MM.1S (cell line): ENCODE measurements around the gene ABCB6.

Experiments used
- DNase-seq: peaks from one replicate; pipeline ENCODE4 v3.0.0-alpha.2; 2015
- H2AFZ ChIP-seq: fragments of 300-600 bp; sonication (generic); 2 replicates; pipeline ENCODE4 v1.6.0; 2016; ENCODE audit warnings: antibody characterized with exemption, low read length
- H3F3A ChIP-seq: fragments of 300-600 bp; sonication (generic); 2 replicates; pipeline ENCODE4 v1.6.1; 2016; ENCODE audit warnings: mild to moderate bottlenecking, antibody characterized with exemption, low read length, moderate library complexity, mixed read lengths; ENCODE audit not compliant: insufficient read depth
- H3K27ac ChIP-seq: fragments of 300-600 bp; sonication (generic); 2 replicates; pipeline ENCODE4 v1.5.1; 2016; ENCODE audit warnings: mild to moderate bottlenecking, low read length
- H3K27me3 ChIP-seq: fragments of 300-600 bp; sonication (generic); replicated peaks from 2 replicates; pipeline ENCODE4 v1.6.0; 2016; ENCODE audit warnings: low read length; ENCODE audit not compliant: insufficient read depth
- H3K36me3 ChIP-seq: fragments of 300-600 bp; sonication (generic); replicated peaks from 2 replicates; pipeline ENCODE4 v1.6.1; 2016; ENCODE audit warnings: mild to moderate bottlenecking, low read length, mixed read lengths; ENCODE audit not compliant: insufficient read depth
- H3K4me1 ChIP-seq: fragments of 300-600 bp; sonication (generic); 2 replicates; pipeline ENCODE4 v1.6.1; 2016; ENCODE audit warnings: low read length, mixed read lengths
- H3K4me2 ChIP-seq: fragments of 300-600 bp; sonication (generic); 2 replicates; pipeline ENCODE4 v1.6.0; 2016; ENCODE audit warnings: low read depth, low read length
- H3K4me3 ChIP-seq: fragments of 300-600 bp; sonication (generic); 2 replicates; pipeline ENCODE4 v1.5.1; 2016; ENCODE audit warnings: low read length, mixed read lengths
- H3K79me2 ChIP-seq: fragments of 300-600 bp; sonication (generic); 2 replicates; pipeline ENCODE4 v1.6.1; 2016; ENCODE audit warnings: mixed run types, low read length, mixed read lengths
- H3K9ac ChIP-seq: fragments of 300-600 bp; sonication (generic); 2 replicates; pipeline ENCODE4 v1.6.1; 2016; ENCODE audit warnings: low read length, mixed read lengths
- H3K9me2 ChIP-seq: fragments of 300-600 bp; sonication (generic); replicated peaks from 2 replicates; pipeline ENCODE4 v1.6.1; 2016; ENCODE audit warnings: mild to moderate bottlenecking, low read length, mixed read lengths; ENCODE audit not compliant: insufficient read depth
- H3K9me3 ChIP-seq: fragments of 300-600 bp; sonication (generic); replicated peaks from 2 replicates; pipeline ENCODE4 v1.6.1; 2016; ENCODE audit warnings: mild to moderate bottlenecking, low read length, mixed read lengths; ENCODE audit not compliant: insufficient read depth
- H4K20me1 ChIP-seq: fragments of 300-600 bp; sonication (generic); 2 replicates; pipeline ENCODE4 v1.6.1; 2016; ENCODE audit warnings: mild to moderate bottlenecking, low read length, moderate library complexity, mixed read lengths; ENCODE audit not compliant: insufficient read depth
- EZH2 ChIP-seq: fragments of 300-600 bp; sonication (generic); optimal IDR thresholded peaks from 2 replicates; pipeline ENCODE3; 2017; ENCODE audit warnings: low read depth, mild to moderate bottlenecking, antibody characterized with exemption, low read length, mixed read lengths
- EZH2phosphoT487 ChIP-seq: fragments of 300-600 bp; sonication (generic); IDR thresholded peaks from 2 replicates; pipeline ENCODE4 v1.6.1; 2018; ENCODE audit warnings: antibody characterized with exemption, low read length
- TF ChIP-seq, protein P1 (sequence below): fragments of 300-600 bp; sonication (generic); IDR thresholded peaks from 2 replicates; pipeline ENCODE4 v1.5.1; 2016; ENCODE audit warnings: antibody characterized with exemption, low read length, mixed read lengths

The ABCB6 gene

DNA sequence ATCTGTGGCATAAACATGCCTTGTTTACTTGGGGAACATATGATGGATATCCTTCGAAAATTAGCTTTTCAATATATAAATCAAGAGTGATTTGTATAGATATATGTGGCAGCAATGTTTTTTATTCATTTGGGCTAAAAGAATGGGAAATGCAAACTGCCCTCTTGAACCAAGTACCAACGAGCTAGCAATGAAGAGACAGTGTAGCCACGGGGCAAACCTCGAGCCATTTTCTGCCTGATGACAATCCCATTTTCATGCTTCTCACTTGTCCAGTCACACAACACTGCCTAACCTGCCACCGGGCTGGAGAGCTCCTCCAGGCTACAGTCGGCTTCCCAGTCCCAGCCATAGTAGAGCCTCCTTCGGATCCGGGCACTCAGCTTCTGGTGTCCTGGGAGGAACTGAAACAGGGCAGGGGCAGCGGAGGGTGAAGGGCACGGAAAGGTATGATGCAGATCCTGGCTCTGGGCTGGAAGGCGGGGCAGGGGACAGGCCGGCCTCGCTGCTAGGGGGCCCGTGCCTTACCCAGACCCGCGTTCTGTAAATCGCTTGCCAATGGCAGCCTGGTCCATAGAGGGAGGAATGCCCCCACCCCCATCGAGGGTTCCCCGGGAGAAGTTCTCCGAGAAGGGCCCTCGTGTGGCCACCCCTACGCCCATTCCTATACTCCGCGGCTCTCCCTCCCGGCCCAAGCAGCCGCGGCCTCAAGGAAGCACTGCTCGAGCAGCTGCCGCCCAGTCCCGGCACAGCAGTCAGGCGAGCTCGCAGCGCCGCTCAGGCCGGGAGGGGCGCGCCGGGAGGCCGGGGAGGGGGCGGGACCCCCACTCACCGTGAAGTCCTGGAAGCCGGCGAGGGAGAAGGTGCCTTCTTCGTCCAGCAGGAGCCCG, 42.6 kb downstream of the ABCB6 start:
- no peaks in the 10 kb centered on the region for H3K9me2 ChIP-seq
- H3K9me3 ChIP-seq, result no peaks in the 10 kb centered on the region
- peak overlapping the region; percentile 97 for H2AFZ ChIP-seq
- no peaks in the 10 kb centered on the region for H4K20me1 ChIP-seq
- H3K4me3 ChIP-seq, result peak overlapping the region; percentile 99
- peak; percentile 30 for DNase-seq
- peaks cover 22% of the 10 kb centered on the region for H3F3A ChIP-seq
- no peaks in the 10 kb centered on the region for H3K27me3 ChIP-seq
- peak overlapping the region; percentile 96 for H3K9ac ChIP-seq
- peaks cover 3% of the 10 kb centered on the region for H3K36me3 ChIP-seq
- peak overlapping the region; percentile 98 for H3K4me2 ChIP-seq
- TF ChIP-seq, protein P1, sequence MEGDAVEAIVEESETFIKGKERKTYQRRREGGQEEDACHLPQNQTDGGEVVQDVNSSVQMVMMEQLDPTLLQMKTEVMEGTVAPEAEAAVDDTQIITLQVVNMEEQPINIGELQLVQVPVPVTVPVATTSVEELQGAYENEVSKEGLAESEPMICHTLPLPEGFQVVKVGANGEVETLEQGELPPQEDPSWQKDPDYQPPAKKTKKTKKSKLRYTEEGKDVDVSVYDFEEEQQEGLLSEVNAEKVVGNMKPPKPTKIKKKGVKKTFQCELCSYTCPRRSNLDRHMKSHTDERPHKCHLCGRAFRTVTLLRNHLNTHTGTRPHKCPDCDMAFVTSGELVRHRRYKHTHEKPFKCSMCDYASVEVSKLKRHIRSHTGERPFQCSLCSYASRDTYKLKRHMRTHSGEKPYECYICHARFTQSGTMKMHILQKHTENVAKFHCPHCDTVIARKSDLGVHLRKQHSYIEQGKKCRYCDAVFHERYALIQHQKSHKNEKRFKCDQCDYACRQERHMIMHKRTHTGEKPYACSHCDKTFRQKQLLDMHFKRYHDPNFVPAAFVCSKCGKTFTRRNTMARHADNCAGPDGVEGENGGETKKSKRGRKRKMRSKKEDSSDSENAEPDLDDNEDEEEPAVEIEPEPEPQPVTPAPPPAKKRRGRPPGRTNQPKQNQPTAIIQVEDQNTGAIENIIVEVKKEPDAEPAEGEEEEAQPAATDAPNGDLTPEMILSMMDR, result no peak
- TF ChIP-seq EZH2phosphoT487 (no peak), EZH2 (no peak)
- peaks cover 13% of the 10 kb centered on the region; the same call in 1 of the 2 replicates for H3K4me1 ChIP-seq
- H3K27ac ChIP-seq, result peak overlapping the region; percentile 98
- peaks cover 54% of the 10 kb centered on the region for H3K79me2 ChIP-seq

DNA sequence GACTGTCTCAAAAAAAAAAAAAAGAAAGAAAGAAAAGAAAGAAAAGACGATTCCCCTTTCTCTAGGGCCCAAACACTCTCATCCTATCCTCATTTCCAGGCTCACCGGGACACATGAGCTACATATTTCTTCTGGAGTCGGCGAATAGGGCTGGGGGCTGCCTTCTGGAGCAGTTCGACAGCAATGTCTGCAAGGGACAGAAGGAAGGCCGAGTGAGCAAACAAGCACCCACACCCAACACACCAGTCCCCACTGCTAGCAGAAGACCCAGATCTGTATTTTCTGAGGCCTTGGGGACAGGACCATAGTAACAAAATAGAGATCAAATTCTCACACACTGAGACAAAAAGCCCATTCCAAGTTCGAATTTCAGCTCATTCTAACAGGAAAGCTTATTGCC, 43.3 kb downstream of the ABCB6 start:
- Histone ChIP-seq H4K20me1 (no peaks in the 10 kb centered on the region), H3K9me2 (no peaks in the 10 kb centered on the region), H3K9me3 (no peaks in the 10 kb centered on the region), H3K27me3 (no peaks in the 10 kb centered on the region), H3K27ac (no peak overlapping the region), H3K9ac (peak overlapping the region; percentile 96; the same call in 1 of the 2 replicates), H3K4me3 (peak overlapping the region; percentile 99), H3K4me1 (peaks cover 13% of the 10 kb centered on the region; the same call in 1 of the 2 replicates), H3K4me2 (peak overlapping the region; percentile 98), H3F3A (peaks cover 22% of the 10 kb centered on the region), H2AFZ (no peak overlapping the region), H3K79me2 (peaks cover 51% of the 10 kb centered on the region), H3K36me3 (peaks cover 3% of the 10 kb centered on the region; the same call in 1 of the 2 replicates)
- TF ChIP-seq EZH2, result no peak
- TF ChIP-seq, protein P1, result no peak
- TF ChIP-seq EZH2phosphoT487, result no peak
- no peak for DNase-seq

DNA sequence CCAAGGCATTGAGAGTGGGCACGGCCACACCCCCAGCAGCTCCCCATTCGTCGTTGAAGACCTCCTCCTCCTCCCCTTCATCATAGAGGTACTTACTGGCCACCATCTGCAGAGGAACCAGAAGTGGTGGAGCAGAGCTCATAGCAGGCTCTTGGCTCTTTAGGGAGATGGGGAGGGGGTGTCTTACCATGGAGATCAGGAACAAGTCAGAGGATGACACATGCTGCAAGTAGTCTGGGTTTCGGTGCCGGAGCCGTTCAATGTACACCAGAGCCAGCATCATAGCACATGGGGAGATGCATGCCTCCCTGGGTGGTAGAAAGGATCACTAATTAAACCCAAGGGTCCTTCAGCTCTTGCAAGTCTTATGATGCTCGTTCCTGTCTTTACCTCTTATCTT, 44.0 kb downstream of the ABCB6 start:
- TF ChIP-seq EZH2phosphoT487 (no peak), EZH2 (no peak)
- TF ChIP-seq, protein P1, result no peak
- Histone ChIP-seq H3K4me3 (no peak overlapping the region), H3K27ac (no peak overlapping the region), H3K4me2 (no peak overlapping the region), H3K4me1 (peaks cover 13% of the 10 kb centered on the region; the same call in 1 of the 2 replicates), H3K9me3 (no peaks in the 10 kb centered on the region), H3K9ac (no peak overlapping the region), H3K27me3 (no peaks in the 10 kb centered on the region), H3K9me2 (no peaks in the 10 kb centered on the region), H3K79me2 (peaks cover 45% of the 10 kb centered on the region), H4K20me1 (no peaks in the 10 kb centered on the region), H3F3A (peaks cover 22% of the 10 kb centered on the region), H2AFZ (no peak overlapping the region), H3K36me3 (peaks cover 3% of the 10 kb centered on the region; the same call in 1 of the 2 replicates)
- no peak for DNase-seq
